H9 (cell line): ENCODE measurements around the gene GRAMD1C. TPM values are rescaled to one million over a fixed set of nuclear protein-coding genes. Genes with fewer than 3 reads are reported as not detected.

ENCODE experiments used
- DNase-seq: peaks from one replicate; pipeline ENCODE4 v3.0.0-alpha.2; 2017
- H2AFZ ChIP-seq: one replicate; pipeline ENCODE4 v1.6.1; 2013; ENCODE audit warnings: mild to moderate bottlenecking, low read length, control low read depth, moderate library complexity
- H2AK5ac ChIP-seq: 2 replicates; pipeline ENCODE4 v1.6.1; 2013; ENCODE audit warnings: low read length, control low read depth, mixed read lengths; ENCODE audit not compliant: insufficient read length
- H2BK120ac ChIP-seq: one replicate; pipeline ENCODE4 v1.6.1; 2013; ENCODE audit warnings: low read depth, mild to moderate bottlenecking, low read length, control low read depth, inconsistent platforms; ENCODE audit not compliant: poor library complexity, severe bottlenecking
- H2BK12ac ChIP-seq: 2 replicates; pipeline ENCODE4 v1.6.1; 2013; ENCODE audit warnings: low read length, control low read depth, mixed read lengths, low read depth; ENCODE audit not compliant: insufficient read length
- H2BK15ac ChIP-seq: 2 replicates; pipeline ENCODE4 v1.6.1; 2013; ENCODE audit warnings: low read depth, low read length, control low read depth
- H2BK20ac ChIP-seq: one replicate; pipeline ENCODE4 v1.6.1; 2013; ENCODE audit warnings: low read depth, mild to moderate bottlenecking, low read length, control low read depth, inconsistent platforms; ENCODE audit not compliant: poor library complexity, severe bottlenecking
- H2BK5ac ChIP-seq: 2 replicates; pipeline ENCODE4 v1.6.1; 2013; ENCODE audit warnings: low read length, control low read depth, mixed read lengths; ENCODE audit not compliant: insufficient read length
- H3K14ac ChIP-seq: 2 replicates; pipeline ENCODE4 v1.6.1; 2013; ENCODE audit warnings: low read length, control low read depth; ENCODE audit not compliant: insufficient read depth
- H3K18ac ChIP-seq: 2 replicates; pipeline ENCODE4 v1.6.1; 2013; ENCODE audit warnings: low read depth, mild to moderate bottlenecking, mixed read lengths, low read length, control low read depth; ENCODE audit not compliant: insufficient read length
- H3K23ac ChIP-seq: 2 replicates; pipeline ENCODE4 v1.6.1; 2013; ENCODE audit warnings: low read length, control low read depth, mixed read lengths, low read depth; ENCODE audit not compliant: insufficient read length
- H3K23me2 ChIP-seq: 2 replicates; pipeline ENCODE4 v1.6.1; 2013; ENCODE audit warnings: low read depth, mild to moderate bottlenecking, mixed read lengths, low read length, control low read depth; ENCODE audit not compliant: insufficient read length, poor library complexity, severe bottlenecking
- H3K27ac ChIP-seq: 2 replicates; pipeline ENCODE4 v1.5.1; 2013; ENCODE audit warnings: low read length, control low read depth, mixed read lengths, low read depth; ENCODE audit not compliant: insufficient read length
- H3K27me3 ChIP-seq: 2 replicates; pipeline ENCODE4 v1.6.1; 2013; ENCODE audit warnings: low read length, control low read depth, inconsistent platforms; ENCODE audit not compliant: insufficient read depth
- H3K4ac ChIP-seq: 2 replicates; pipeline ENCODE4 v1.6.1; 2013; ENCODE audit warnings: low read depth, mild to moderate bottlenecking, control low read depth, inconsistent platforms, low read length, moderate library complexity
- H3K4me1 ChIP-seq: 2 replicates; pipeline ENCODE4 v1.6.1; 2013; ENCODE audit warnings: low read length, control low read depth, inconsistent platforms; ENCODE audit not compliant: insufficient read depth
- H3K4me2 ChIP-seq: 2 replicates; pipeline ENCODE4 v1.6.1; 2013; ENCODE audit warnings: low read length, control low read depth, mixed read lengths; ENCODE audit not compliant: insufficient read length, insufficient read depth
- H3K56ac ChIP-seq: 2 replicates; pipeline ENCODE4 v1.6.1; 2013; ENCODE audit warnings: low read depth, mild to moderate bottlenecking, mixed read lengths, low read length, control low read depth; ENCODE audit not compliant: insufficient read length
- H3K79me1 ChIP-seq: 2 replicates; pipeline ENCODE4 v1.6.1; 2013; ENCODE audit warnings: low read depth, mild to moderate bottlenecking, moderate library complexity, low read length, control low read depth, inconsistent platforms; ENCODE audit not compliant: insufficient read depth, poor library complexity, severe bottlenecking
- H3K79me2 ChIP-seq: 2 replicates; pipeline ENCODE4 v1.6.1; 2013; ENCODE audit warnings: low read length, control low read depth, inconsistent platforms; ENCODE audit not compliant: insufficient read depth
- H3K9ac ChIP-seq: 2 replicates; pipeline ENCODE4 v1.6.1; 2013; ENCODE audit warnings: low read length, control low read depth, mixed read lengths; ENCODE audit not compliant: insufficient read length; ENCODE audit errors: extremely low read depth
- H3K9me3 ChIP-seq: one replicate; pipeline ENCODE4 v1.6.1; 2013; ENCODE audit warnings: low read depth, low read length, inconsistent platforms; ENCODE audit not compliant: control insufficient read depth
- H3T11ph ChIP-seq: one replicate; pipeline ENCODE4 v1.6.1; 2013; ENCODE audit warnings: mild to moderate bottlenecking, low read length, control low read depth, inconsistent platforms
- H4K20me1 ChIP-seq: one replicate; pipeline ENCODE4 v1.6.1; 2013; ENCODE audit not compliant: control insufficient read depth, insufficient read length, insufficient read depth
- H4K5ac ChIP-seq: 2 replicates; pipeline ENCODE4 v1.6.1; 2013; ENCODE audit warnings: low read depth, mild to moderate bottlenecking, mixed read lengths, low read length, control low read depth; ENCODE audit not compliant: insufficient read length
- H4K8ac ChIP-seq: replicated peaks from 2 replicates; pipeline ENCODE4 v1.6.1; 2013; ENCODE audit warnings: low read length, control low read depth, mixed read lengths, low read depth; ENCODE audit not compliant: insufficient read length
- H4K91ac ChIP-seq: 2 replicates; pipeline ENCODE4 v1.6.1; 2013; ENCODE audit warnings: low read depth, mild to moderate bottlenecking, moderate library complexity, mixed read lengths, low read length, control low read depth; ENCODE audit not compliant: insufficient read length
- H3K27ac Mint-ChIP-seq, 3 experiments: 2 replicates in 2 of 3; 3 replicates in 1 of 3; pipeline ENCODE4 v1.8.0; 2020 to 2021; ENCODE audit warnings: mixed read lengths in 3 of 3, mild to moderate bottlenecking in 1 of 3, moderate library complexity in 1 of 3
- H3K27me3 Mint-ChIP-seq: 2 replicates; pipeline ENCODE4 v1.8.0; 2021; ENCODE audit warnings: low read depth, mild to moderate bottlenecking, moderate library complexity, mixed read lengths
- H3K36me3 Mint-ChIP-seq, 3 experiments: 2 replicates in 2 of 3; 3 replicates in 1 of 3; pipeline ENCODE4 v1.8.0; 2020 to 2021; ENCODE audit warnings: low read depth in 3 of 3, mixed read lengths in 3 of 3; ENCODE audit not compliant: insufficient read depth in 1 of 3
- H3K4me1 Mint-ChIP-seq, 2 experiments: 2 replicates each; pipeline ENCODE4 v1.8.0; 2020; ENCODE audit warnings: mixed read lengths in 2 of 2
- H3K4me3 Mint-ChIP-seq, 2 experiments: 2 replicates in 1 of 2; 3 replicates in 1 of 2; pipeline ENCODE4 v1.8.0; 2020 to 2021; ENCODE audit warnings: mild to moderate bottlenecking in 2 of 2, mixed read lengths in 2 of 2, moderate library complexity in 1 of 2
- H3K9me3 Mint-ChIP-seq, 2 experiments: 2 replicates in 1 of 2; 3 replicates in 1 of 2; pipeline ENCODE4 v1.8.0; 2020; ENCODE audit warnings: mild to moderate bottlenecking in 2 of 2, mixed read lengths in 2 of 2, moderate library complexity in 1 of 2
- CTCF ChIP-seq: fragments of 200-600 bp; sonication (generic); conservative IDR thresholded peaks from 3 replicates; pipeline ENCODE4 v1.8.0; 2021; ENCODE audit warnings: antibody characterized with exemption, mild to moderate bottlenecking
- WGBS: extraction: QIAGEN DNeasy Blood & Tissue Kit; methylation state at CpG from one replicate; pipeline ENCODE4 v1.1.7; 2013; ENCODE audit warnings: missing lambda C conversion rate, low lambda C conversion rate, mixed read lengths; ENCODE audit not compliant: insufficient read length; ENCODE audit errors: extremely low coverage; 5-methylcytosine and 5-hydroxymethylcytosine counted together
- total RNA-seq: library from RNA; stranded (reverse); gene quantifications from 2 replicates; pipeline ENCODE4 v1.2.1, GENCODE V29; 2021

Gene GRAMD1C
- total RNA-seq, 1 experiment from 2014 or later, result 1.8 TPM

- no peaks in the 10 kb centered on the region for H3K27me3 ChIP-seq
- no peaks in the 10 kb centered on the region for H3K27me3 Mint-ChIP-seq
- WGBS, result no CpG with 5 or more reads among the region's 2 CpGs
- no peak overlapping the region for H2BK12ac ChIP-seq
- no peak overlapping the region for H3K27ac Mint-ChIP-seq
- H3T11ph ChIP-seq, result no peak overlapping the region
- H3K4ac ChIP-seq, result no peak overlapping the region
- H2BK15ac ChIP-seq, result no peak overlapping the region
- no peak overlapping the region for H3K23ac ChIP-seq
- H3K14ac ChIP-seq, result no peak overlapping the region
- no peak overlapping the region for H3K27ac ChIP-seq
- H2BK120ac ChIP-seq, result no peak overlapping the region
- no peak overlapping the region for H2BK5ac ChIP-seq
- H3K79me1 ChIP-seq, result no peaks in the 10 kb centered on the region
- no peak overlapping the region for H2AFZ ChIP-seq
- H4K8ac ChIP-seq, result no peak overlapping the region
- no peaks in the 10 kb centered on the region for H3K79me2 ChIP-seq
- H3K56ac ChIP-seq, result no peak overlapping the region
- no peak overlapping the region for H4K91ac ChIP-seq
- no peak for DNase-seq
- H3K9me3 ChIP-seq, result no peaks in the 10 kb centered on the region
- no peaks in the 10 kb centered on the region for H3K9me3 Mint-ChIP-seq
- no peak overlapping the region for H3K9ac ChIP-seq
- H4K5ac ChIP-seq, result no peak overlapping the region
- peaks cover 0 to 2% of the 10 kb centered on the region in 2 experiments; a peak in 2 of 4 replicates for H3K4me1 Mint-ChIP-seq
- H3K36me3 Mint-ChIP-seq, result no peaks in the 10 kb centered on the region
- peaks cover 4% of the 10 kb centered on the region for H3K23me2 ChIP-seq
- TF ChIP-seq CTCF, result no peak
- no peak overlapping the region for H2AK5ac ChIP-seq
- H2BK20ac ChIP-seq, result no peak overlapping the region
- H3K4me3 Mint-ChIP-seq, result no peak overlapping the region
- H3K4me1 ChIP-seq, result no peaks in the 10 kb centered on the region
- no peak overlapping the region for H3K4me2 ChIP-seq
- H4K20me1 ChIP-seq, result no peaks in the 10 kb centered on the region
- H3K18ac ChIP-seq, result no peak overlapping the region
Measured at GRCh38 chr3:113914646-113915045, 76.1 kb downstream of the GRAMD1C start.
